ENCODE results near the gene RHOB. TPM values are rescaled to one million over a fixed set of nuclear protein-coding genes. Genes with fewer than 3 reads are reported as not detected.
"Not testable (repeated sequence)": the region's sequence is repeated elsewhere in the genome, so short reads cannot be mapped to it uniquely, and the experiment has no call there.

Gene RHOB
- total RNA-seq, 1 donor from 2014 or later, result 193 TPM

- peak; percentile 34 for DNase-seq
- TF ChIP-seq, protein P1, sequence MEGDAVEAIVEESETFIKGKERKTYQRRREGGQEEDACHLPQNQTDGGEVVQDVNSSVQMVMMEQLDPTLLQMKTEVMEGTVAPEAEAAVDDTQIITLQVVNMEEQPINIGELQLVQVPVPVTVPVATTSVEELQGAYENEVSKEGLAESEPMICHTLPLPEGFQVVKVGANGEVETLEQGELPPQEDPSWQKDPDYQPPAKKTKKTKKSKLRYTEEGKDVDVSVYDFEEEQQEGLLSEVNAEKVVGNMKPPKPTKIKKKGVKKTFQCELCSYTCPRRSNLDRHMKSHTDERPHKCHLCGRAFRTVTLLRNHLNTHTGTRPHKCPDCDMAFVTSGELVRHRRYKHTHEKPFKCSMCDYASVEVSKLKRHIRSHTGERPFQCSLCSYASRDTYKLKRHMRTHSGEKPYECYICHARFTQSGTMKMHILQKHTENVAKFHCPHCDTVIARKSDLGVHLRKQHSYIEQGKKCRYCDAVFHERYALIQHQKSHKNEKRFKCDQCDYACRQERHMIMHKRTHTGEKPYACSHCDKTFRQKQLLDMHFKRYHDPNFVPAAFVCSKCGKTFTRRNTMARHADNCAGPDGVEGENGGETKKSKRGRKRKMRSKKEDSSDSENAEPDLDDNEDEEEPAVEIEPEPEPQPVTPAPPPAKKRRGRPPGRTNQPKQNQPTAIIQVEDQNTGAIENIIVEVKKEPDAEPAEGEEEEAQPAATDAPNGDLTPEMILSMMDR (IDR thresholded peaks at IDR 0.05; ENCODE audit: borderline replicate concordance), result no peak
- H3K27ac ChIP-seq (replicated peaks), result no peak overlapping the region
- no peaks in the 10 kb centered on the region for H3K9me3 ChIP-seq (replicated peaks)
- intact Hi-C loops (cut with micrococcal nuclease), result no loop called here
- H3K4me1 ChIP-seq, result peaks cover 22% of the 10 kb centered on the region
- H3K27me3 ChIP-seq (ENCODE audit: low read depth), result no peaks in the 10 kb centered on the region
- no peak overlapping the region for H3K4me3 ChIP-seq
- no peaks in the 10 kb centered on the region for H3K36me3 ChIP-seq
Observed at GRCh38 chr2:20490300-20491181, 43.7 kb downstream of the RHOB start.

DNA sequence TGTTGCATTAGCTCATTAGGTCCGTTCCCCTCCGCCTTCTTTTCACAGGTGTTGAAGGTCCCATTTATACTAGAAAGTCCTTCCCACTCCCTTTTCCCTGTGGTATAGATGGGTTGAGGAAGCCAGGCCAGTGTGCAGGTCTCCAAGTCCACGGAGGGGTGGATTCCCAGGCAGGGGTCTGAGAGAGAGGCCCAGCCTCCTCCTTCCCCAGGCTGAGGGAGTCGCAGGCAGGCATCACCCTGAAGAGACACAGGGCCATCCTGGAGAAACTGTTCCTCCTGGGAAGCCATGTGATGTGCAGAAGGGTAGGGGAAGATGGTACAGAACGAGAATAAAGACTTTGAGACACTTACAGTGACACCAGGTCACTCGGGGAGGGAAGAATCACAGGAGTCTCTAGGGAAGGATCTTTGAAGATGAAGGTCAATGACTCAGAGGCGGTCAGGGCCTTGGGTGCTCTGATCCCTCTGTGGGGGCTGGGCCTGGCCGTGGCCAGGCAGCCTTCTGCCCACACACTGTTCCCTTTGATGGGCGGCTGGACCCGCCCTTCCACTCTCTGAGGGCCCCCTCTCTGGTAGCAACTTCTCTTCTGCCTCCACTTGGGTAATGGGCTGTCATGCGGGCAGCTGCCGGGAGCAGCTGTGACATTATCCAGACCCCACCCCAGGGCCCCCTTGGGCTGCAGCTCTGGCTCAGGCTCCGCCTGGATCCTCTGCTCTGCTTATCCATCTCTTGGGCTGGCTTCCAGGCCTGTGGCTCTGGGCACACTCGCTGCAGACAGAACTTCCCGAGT is 45.1 kb downstream of the RHOB start:
- no peak overlapping the region for H3K27ac ChIP-seq (replicated peaks)
- intact Hi-C loops (cut with micrococcal nuclease), result no loop called here
- H3K27me3 ChIP-seq (ENCODE audit: low read depth), result no peaks in the 10 kb centered on the region
- TF ChIP-seq, protein P1 (IDR thresholded peaks at IDR 0.05; ENCODE audit: borderline replicate concordance), result no peak
- no peak overlapping the region for H3K4me3 ChIP-seq
- peaks cover 22% of the 10 kb centered on the region for H3K4me1 ChIP-seq
- no peaks in the 10 kb centered on the region for H3K9me3 ChIP-seq (replicated peaks)
- DNase-seq, result peak; percentile 48
- H3K36me3 ChIP-seq, result no peaks in the 10 kb centered on the region

DNA sequence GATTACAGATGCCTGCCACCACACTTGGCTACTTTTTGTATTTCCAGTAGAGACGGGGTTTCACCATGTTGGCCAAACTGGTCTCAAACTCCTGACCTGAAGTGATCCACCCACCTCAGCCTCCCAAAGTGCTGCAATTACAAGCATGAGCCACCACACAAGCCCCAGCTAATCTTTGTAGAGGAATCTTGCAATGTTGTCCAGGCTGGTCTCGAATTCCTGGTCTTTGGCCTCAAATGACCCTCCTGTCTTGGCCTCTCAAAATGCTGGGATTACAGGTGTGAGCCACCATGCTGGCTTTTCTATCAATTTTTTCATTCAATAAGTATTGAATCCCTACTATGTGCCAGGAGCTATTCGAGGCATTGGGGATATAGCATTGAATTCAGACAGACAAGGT is 46.2 kb downstream of the RHOB start:
- H3K9me3 ChIP-seq (replicated peaks); H3K4me3 ChIP-seq; DNase-seq; intact Hi-C loops (cut with micrococcal nuclease); H3K27ac ChIP-seq (replicated peaks); H3K36me3 ChIP-seq; H3K27me3 ChIP-seq (ENCODE audit: low read depth): not testable (repeated sequence)
- H3K4me1 ChIP-seq, result peaks cover 19% of the 10 kb centered on the region

DNA sequence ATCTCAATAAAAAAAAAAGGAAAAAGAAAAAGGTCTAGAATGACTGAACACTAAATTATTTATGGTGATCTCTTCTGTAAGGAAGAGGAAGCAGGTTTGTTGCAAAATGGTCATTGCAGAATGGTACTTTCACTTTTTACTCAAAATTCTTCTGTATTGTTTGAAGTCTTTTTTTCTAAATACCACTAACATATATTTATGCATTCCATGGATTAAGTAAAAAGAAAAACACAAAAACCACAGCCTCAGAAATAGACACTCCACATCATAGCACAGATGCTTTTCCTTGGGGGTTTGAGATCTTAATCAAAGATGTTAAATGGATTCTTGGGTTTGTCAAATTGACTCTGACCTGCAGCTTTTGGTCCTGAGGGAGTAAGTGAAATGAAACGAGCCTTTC is 47.4 kb downstream of the RHOB start:
- H3K36me3 ChIP-seq, result no peaks in the 10 kb centered on the region
- no peak overlapping the region for H3K4me3 ChIP-seq
- H3K27me3 ChIP-seq (ENCODE audit: low read depth), result no peaks in the 10 kb centered on the region
- H3K9me3 ChIP-seq (replicated peaks), result no peaks in the 10 kb centered on the region
- DNase-seq, result no peak
- TF ChIP-seq, protein P1 (IDR thresholded peaks at IDR 0.05; ENCODE audit: borderline replicate concordance), result no peak
- intact Hi-C loops (cut with micrococcal nuclease), result no loop called here
- no peak overlapping the region for H3K27ac ChIP-seq (replicated peaks)
- peaks cover 10% of the 10 kb centered on the region for H3K4me1 ChIP-seq

GRCh38 chr2:20496076-20496872 is 49.4 kb downstream of the RHOB start:
- no peaks in the 10 kb centered on the region for H3K27me3 ChIP-seq (ENCODE audit: low read depth)
- TF ChIP-seq, protein P1 (IDR thresholded peaks at IDR 0.05; ENCODE audit: borderline replicate concordance), result no peak
- H3K27ac ChIP-seq (replicated peaks), result no peak overlapping the region
- no peak overlapping the region for H3K4me3 ChIP-seq
- H3K9me3 ChIP-seq (replicated peaks), result no peaks in the 10 kb centered on the region
- intact Hi-C loops (cut with micrococcal nuclease), result no loop called here
- no peak for DNase-seq
- H3K4me1 ChIP-seq, result peaks cover 10% of the 10 kb centered on the region
- H3K36me3 ChIP-seq, result no peaks in the 10 kb centered on the region
